Measurements from ENCODE around the gene SOX13. TPM values are rescaled to one million over a fixed set of nuclear protein-coding genes. Genes with fewer than 3 reads are reported as not detected.

SOX13 gene
- total RNA-seq, 1 experiment from 2014 or later = not detected

DNA sequence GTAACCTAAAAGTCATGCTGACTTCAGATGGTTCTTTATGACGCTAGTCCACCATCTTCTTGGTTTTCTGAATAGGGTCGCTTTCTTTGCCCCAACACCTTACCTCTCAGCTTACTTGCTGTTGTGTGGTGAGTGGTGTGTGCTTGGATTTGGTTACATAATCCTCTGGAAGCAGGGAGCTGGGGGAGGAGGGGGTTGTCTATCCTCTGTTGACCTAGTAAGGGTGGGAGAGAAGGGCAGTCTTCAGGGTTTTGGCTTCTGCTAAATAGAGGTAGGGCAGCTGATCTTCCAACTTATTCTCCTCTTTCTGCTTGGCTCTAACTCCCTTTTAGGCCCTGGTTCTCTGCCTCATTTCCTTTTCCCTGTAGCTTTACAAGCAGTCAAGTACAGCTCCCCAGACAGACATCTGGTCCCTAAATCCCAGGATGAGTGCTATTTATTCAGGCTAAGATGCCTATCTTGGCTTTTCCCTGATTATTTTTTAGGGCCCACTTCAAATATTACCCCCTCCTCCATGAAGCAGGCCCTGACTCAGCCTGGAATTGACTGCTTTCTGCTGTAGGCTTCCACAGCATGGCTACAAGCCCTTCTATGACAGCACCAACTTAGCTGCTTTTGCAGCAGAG is 99.6 kb downstream of the SOX13 start:
- no peak overlapping the region for H3K4me2 ChIP-seq (ENCODE audit: low read depth, low read length, poor library complexity, severe bottlenecking)
- H3K4me1 ChIP-seq (ENCODE audit: low read length) = no peaks in the 10 kb centered on the region
- DNase-seq = no peak
- H3K9ac ChIP-seq (ENCODE audit: low read length) = no peak overlapping the region
- H4K20me1 ChIP-seq (ENCODE audit: insufficient read depth, low read depth, low read length) = no peaks in the 10 kb centered on the region
- H3K4me3 ChIP-seq (ENCODE audit: low read length) = no peak overlapping the region
- H2AFZ ChIP-seq (ENCODE audit: low read length) = no peak overlapping the region
- no peaks in the 10 kb centered on the region for H3K9me2 ChIP-seq (replicated peaks; ENCODE audit: insufficient read depth, low read length)
- H3K27me3 ChIP-seq (ENCODE audit: low read length) = no peaks in the 10 kb centered on the region
- H3K36me3 ChIP-seq (ENCODE audit: insufficient read depth, low read length) = no peaks in the 10 kb centered on the region
- no peaks in the 10 kb centered on the region for H3K9me3 ChIP-seq (ENCODE audit: low read length)
- no peaks in the 10 kb centered on the region for H3K79me2 ChIP-seq (ENCODE audit: low read length)
- H3K27ac ChIP-seq (ENCODE audit: low read length) = no peak overlapping the region

DNA sequence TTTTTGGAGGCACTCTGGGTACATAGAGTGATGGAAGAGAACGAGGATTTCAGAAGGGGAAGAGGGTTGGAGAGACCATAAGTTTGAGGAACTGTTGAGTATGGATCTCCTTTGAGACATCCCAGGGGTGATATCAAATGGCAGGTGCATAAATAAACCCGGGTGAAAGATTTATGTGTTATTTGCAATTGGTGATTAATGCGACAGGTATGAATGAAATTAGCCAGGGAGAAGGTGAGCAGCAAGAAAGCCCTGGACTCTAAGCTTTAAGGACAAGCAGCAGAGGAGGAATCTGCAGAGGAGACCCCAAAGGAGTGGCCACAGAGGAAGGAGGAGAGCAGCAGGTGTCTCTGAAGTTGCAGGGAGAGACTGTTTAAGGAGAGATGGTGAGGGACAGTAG is 102.0 kb downstream of the SOX13 start:
- Histone ChIP-seq H3K27ac (ENCODE audit: low read length) (no peak overlapping the region), H3K36me3 (ENCODE audit: insufficient read depth, low read length) (no peaks in the 10 kb centered on the region), H3K9me3 (ENCODE audit: low read length) (no peaks in the 10 kb centered on the region), H3K4me3 (ENCODE audit: low read length) (no peak overlapping the region), H3K9ac (ENCODE audit: low read length) (no peak overlapping the region), H3K79me2 (ENCODE audit: low read length) (no peaks in the 10 kb centered on the region), H4K20me1 (ENCODE audit: insufficient read depth, low read depth, low read length) (no peaks in the 10 kb centered on the region), H3K4me2 (ENCODE audit: low read depth, low read length, poor library complexity, severe bottlenecking) (no peak overlapping the region), H3K27me3 (ENCODE audit: low read length) (no peaks in the 10 kb centered on the region), H2AFZ (ENCODE audit: low read length) (no peak overlapping the region), H3K4me1 (ENCODE audit: low read length) (no peaks in the 10 kb centered on the region), H3K9me2 (replicated peaks; ENCODE audit: insufficient read depth, low read length) (no peaks in the 10 kb centered on the region)
- no peak for DNase-seq

DNA sequence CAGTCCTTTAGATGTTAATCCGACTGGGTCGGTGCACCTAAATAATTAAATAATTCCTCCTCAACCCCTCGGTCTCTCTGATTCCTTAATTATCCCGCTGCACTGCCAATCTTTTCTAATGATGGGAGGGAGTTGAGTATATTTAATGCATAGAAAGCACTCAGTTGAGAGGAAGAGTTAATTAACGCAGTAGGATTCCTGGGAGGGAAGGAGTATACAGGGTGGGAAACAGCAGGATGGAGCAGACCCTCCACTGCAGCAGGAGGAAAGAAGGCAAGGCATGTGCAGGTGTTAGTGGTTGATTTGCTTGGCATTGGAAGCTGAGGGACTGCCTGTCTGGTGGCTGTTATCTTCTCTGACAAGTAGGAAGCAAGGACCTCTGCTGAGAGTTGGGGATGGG is 103.1 kb downstream of the SOX13 start:
- H3K4me2 ChIP-seq (ENCODE audit: low read depth, low read length, poor library complexity, severe bottlenecking) = no peak overlapping the region
- H3K36me3 ChIP-seq (ENCODE audit: insufficient read depth, low read length) = no peaks in the 10 kb centered on the region
- no peak overlapping the region for H3K27ac ChIP-seq (ENCODE audit: low read length)

DNA sequence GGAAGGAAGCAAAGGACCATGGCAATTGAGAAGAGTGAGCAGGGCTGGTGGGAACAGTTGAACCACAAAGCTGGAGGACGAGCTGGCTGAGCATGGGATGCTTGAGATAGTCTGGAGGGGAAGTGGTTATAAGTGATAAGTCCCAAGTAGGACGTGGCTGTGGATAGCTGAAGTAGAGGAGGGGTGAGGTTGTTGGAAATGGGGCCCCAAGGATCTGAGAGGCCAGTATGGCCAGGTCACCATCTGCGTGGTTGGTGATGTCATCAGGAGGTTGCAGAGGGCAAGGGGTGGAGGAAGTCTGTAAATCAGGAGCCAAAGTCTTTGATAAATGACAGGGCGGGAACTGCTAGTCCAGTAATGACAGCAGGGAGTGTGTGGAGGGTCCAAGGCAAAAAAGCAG is 104.2 kb downstream of the SOX13 start:
- Histone ChIP-seq H3K4me1 (ENCODE audit: low read length) (no peaks in the 10 kb centered on the region), H3K27ac (ENCODE audit: low read length) (no peak overlapping the region), H3K9ac (ENCODE audit: low read length) (no peak overlapping the region), H3K79me2 (ENCODE audit: low read length) (no peaks in the 10 kb centered on the region), H3K27me3 (ENCODE audit: low read length) (no peaks in the 10 kb centered on the region), H3K4me3 (ENCODE audit: low read length) (no peak overlapping the region), H4K20me1 (ENCODE audit: insufficient read depth, low read depth, low read length) (no peaks in the 10 kb centered on the region), H3K9me3 (ENCODE audit: low read length) (no peaks in the 10 kb centered on the region), H3K9me2 (replicated peaks; ENCODE audit: insufficient read depth, low read length) (no peaks in the 10 kb centered on the region), H3K4me2 (ENCODE audit: low read depth, low read length, poor library complexity, severe bottlenecking) (no peak overlapping the region), H3K36me3 (ENCODE audit: insufficient read depth, low read length) (no peaks in the 10 kb centered on the region), H2AFZ (ENCODE audit: low read length) (no peak overlapping the region)
- no peak for DNase-seq

More for the DNA sequence above, 103.1 kb downstream of the SOX13 start:
- Histone ChIP-seq H3K9me2 (replicated peaks; ENCODE audit: insufficient read depth, low read length) (no peaks in the 10 kb centered on the region), H3K4me1 (ENCODE audit: low read length) (no peaks in the 10 kb centered on the region), H3K27me3 (ENCODE audit: low read length) (no peaks in the 10 kb centered on the region), H3K9me3 (ENCODE audit: low read length) (no peaks in the 10 kb centered on the region), H3K79me2 (ENCODE audit: low read length) (no peaks in the 10 kb centered on the region), H3K9ac (ENCODE audit: low read length) (no peak overlapping the region), H2AFZ (ENCODE audit: low read length) (no peak overlapping the region), H3K4me3 (ENCODE audit: low read length) (no peak overlapping the region), H4K20me1 (ENCODE audit: insufficient read depth, low read depth, low read length) (no peaks in the 10 kb centered on the region)
- no peak for DNase-seq

Other genes with a start within 250 kb of the SOX13 start
- gene SNRPE, start 211.5 kb upstream of the SOX13 start, total RNA-seq (2014; rRNA removed; shearing (Covaris generic); ENCODE audit: low replicate concordance) = 77.1 and 95.9 TPM in 2 replicates
- gene ETNK2, start 78.9 kb downstream of the SOX13 start, total RNA-seq (2014; rRNA removed; shearing (Covaris generic); ENCODE audit: low replicate concordance) = not detected in 2 replicates
- gene REN, start 93.2 kb downstream of the SOX13 start, total RNA-seq (2014; rRNA removed; shearing (Covaris generic); ENCODE audit: low replicate concordance) = not detected in 2 replicates
- not detected in 2 replicates for gene KISS1, start 123.4 kb downstream of the SOX13 start, total RNA-seq (2014; rRNA removed; shearing (Covaris generic); ENCODE audit: low replicate concordance)
- gene GOLT1A, start 140.9 kb downstream of the SOX13 start, total RNA-seq (2014; rRNA removed; shearing (Covaris generic); ENCODE audit: low replicate concordance) = not detected in 2 replicates

Data from Karpas-422 (cell line).